Neutrophil (primary cell): Measurements from ENCODE around the gene ANGPTL8.

Experiments used
- H3K27ac ChIP-seq: fragments of 200-600 bp; sonication (generic); 2 replicates; pipeline ENCODE4 v1.5.1; 2016; ENCODE audit warnings: mild to moderate bottlenecking, moderate library complexity
- H3K27me3 ChIP-seq: fragments of 200-600 bp; sonication (generic); 2 replicates; pipeline ENCODE4 v1.6.0; 2016; ENCODE audit warnings: mild to moderate bottlenecking
- H3K36me3 ChIP-seq: fragments of 200-600 bp; sonication (generic); 2 replicates; pipeline ENCODE4 v1.5.1; 2017
- H3K4me1 ChIP-seq, 2 experiments: fragments of 200-600 bp in 1 of 2; sonication (generic) in 1 of 2; 1 replicate in 1 of 2; 2 replicates in 1 of 2; pipeline versions ENCODE4 v1.5.1 to v1.6.1; 2013 to 2016; ENCODE audit warnings: low read depth in 1 of 2, low read length in 1 of 2, mild to moderate bottlenecking in 1 of 2, moderate library complexity in 1 of 2; ENCODE audit not compliant: control insufficient read depth in 1 of 2, insufficient read depth in 1 of 2
- H3K4me3 ChIP-seq, 2 experiments: fragments of 200-600 bp in 1 of 2; sonication (generic) in 1 of 2; 1 replicate in 1 of 2; 2 replicates in 1 of 2; pipeline ENCODE4 v1.5.1; 2013 to 2016; ENCODE audit warnings: low read depth in 1 of 2, low read length in 1 of 2, mild to moderate bottlenecking in 1 of 2, moderate library complexity in 1 of 2
- H3K9me3 ChIP-seq: fragments of 200-600 bp; sonication (generic); 2 replicates; pipeline ENCODE4 v1.5.1; 2016
- CTCF ChIP-seq: fragments of 200-600 bp; sonication (generic); IDR thresholded peaks from 2 replicates; pipeline ENCODE4 v1.5.1; 2016; ENCODE audit warnings: antibody characterized with exemption

ANGPTL8 gene

GRCh38 chr19:11201791-11202190, 37.6 kb upstream of the ANGPTL8 start:
- Histone ChIP-seq H3K4me3 (no peak overlapping the region), H3K36me3 (no peaks in the 10 kb centered on the region), H3K9me3 (no peaks in the 10 kb centered on the region), H3K27ac (no peak overlapping the region), H3K27me3 (peaks cover 24% of the 10 kb centered on the region), H3K4me1 (peaks cover 8 to 11% of the 10 kb centered on the region in 2 experiments)
- TF ChIP-seq CTCF, result no peak

- Histone ChIP-seq H3K4me3 (no peak overlapping the region), H3K9me3 (no peaks in the 10 kb centered on the region), H3K36me3 (no peaks in the 10 kb centered on the region), H3K27ac (no peak overlapping the region), H3K4me1 (peaks cover 2 to 3% of the 10 kb centered on the region in 2 experiments), H3K27me3 (peaks cover 16% of the 10 kb centered on the region)
- TF ChIP-seq CTCF, result no peak
Measured at GRCh38 chr19:11202488-11203193, 36.8 kb upstream of the ANGPTL8 start.

- no peaks in the 10 kb centered on the region for H3K9me3 ChIP-seq
- no peak overlapping the region for H3K4me3 ChIP-seq
- no peak overlapping the region for H3K27ac ChIP-seq
- H3K4me1 ChIP-seq, result no peaks in the 10 kb centered on the region
- peaks cover 8% of the 10 kb centered on the region for H3K27me3 ChIP-seq
- no peaks in the 10 kb centered on the region for H3K36me3 ChIP-seq
- no peak for TF ChIP-seq CTCF
Measured at GRCh38 chr19:11203194-11204075, 36.0 kb upstream of the ANGPTL8 start.

- no peak overlapping the region for H3K4me3 ChIP-seq
- no peaks in the 10 kb centered on the region for H3K36me3 ChIP-seq
- H3K27ac ChIP-seq, result no peak overlapping the region
- TF ChIP-seq CTCF, result no peak
- H3K27me3 ChIP-seq, result peaks cover under 1% of the 10 kb centered on the region
- no peaks in the 10 kb centered on the region for H3K9me3 ChIP-seq
- H3K4me1 ChIP-seq, result no peaks in the 10 kb centered on the region
Measured at GRCh38 chr19:11204076-11204602, 35.3 kb upstream of the ANGPTL8 start.

- TF ChIP-seq CTCF, result no peak
- Histone ChIP-seq H3K27ac (no peak overlapping the region), H3K4me1 (no peaks in the 10 kb centered on the region), H3K4me3 (no peak overlapping the region), H3K36me3 (no peaks in the 10 kb centered on the region), H3K9me3 (no peaks in the 10 kb centered on the region), H3K27me3 (no peaks in the 10 kb centered on the region)
Measured at GRCh38 chr19:11204943-11205349, 34.5 kb upstream of the ANGPTL8 start.
